NAMALWA (cell line): ENCODE data around the gene B3GNT9.

Experiments used
- DNase-seq: peaks from one replicate; pipeline ENCODE4 v3.0.0-alpha.2; 2015; ENCODE audit warnings: low spot score

B3GNT9 gene

DNA sequence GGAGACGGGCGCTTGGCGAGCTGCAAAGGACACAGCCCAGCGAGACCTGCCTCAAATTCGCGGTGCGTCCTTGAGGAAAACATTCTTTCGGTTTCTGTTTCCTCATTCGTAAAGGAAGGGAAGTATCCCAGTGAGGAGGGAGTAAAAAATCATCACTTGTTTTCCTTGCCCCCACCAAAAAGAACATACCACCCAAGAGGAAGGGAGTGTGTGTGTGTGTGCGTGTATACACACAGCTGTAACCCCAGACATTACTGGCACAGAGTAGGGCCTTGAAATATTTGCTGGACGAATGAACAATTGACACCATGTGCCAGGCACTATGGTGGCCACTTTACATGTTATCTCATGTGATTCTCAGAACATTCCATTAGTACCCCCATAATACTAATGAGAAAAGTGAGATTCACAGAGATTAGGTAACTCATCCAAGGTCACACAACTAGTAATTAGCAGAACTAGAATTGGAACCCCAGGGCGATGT lies 34.9 kb upstream of the B3GNT9 start:
- DNase-seq, result no peak

GRCh38 chr16:67184995-67185650 lies 34.3 kb upstream of the B3GNT9 start:
- DNase-seq, result peak; percentile 90

GRCh38 chr16:67184453-67184994 lies 33.7 kb upstream of the B3GNT9 start:
- DNase-seq, result no peak

DNA sequence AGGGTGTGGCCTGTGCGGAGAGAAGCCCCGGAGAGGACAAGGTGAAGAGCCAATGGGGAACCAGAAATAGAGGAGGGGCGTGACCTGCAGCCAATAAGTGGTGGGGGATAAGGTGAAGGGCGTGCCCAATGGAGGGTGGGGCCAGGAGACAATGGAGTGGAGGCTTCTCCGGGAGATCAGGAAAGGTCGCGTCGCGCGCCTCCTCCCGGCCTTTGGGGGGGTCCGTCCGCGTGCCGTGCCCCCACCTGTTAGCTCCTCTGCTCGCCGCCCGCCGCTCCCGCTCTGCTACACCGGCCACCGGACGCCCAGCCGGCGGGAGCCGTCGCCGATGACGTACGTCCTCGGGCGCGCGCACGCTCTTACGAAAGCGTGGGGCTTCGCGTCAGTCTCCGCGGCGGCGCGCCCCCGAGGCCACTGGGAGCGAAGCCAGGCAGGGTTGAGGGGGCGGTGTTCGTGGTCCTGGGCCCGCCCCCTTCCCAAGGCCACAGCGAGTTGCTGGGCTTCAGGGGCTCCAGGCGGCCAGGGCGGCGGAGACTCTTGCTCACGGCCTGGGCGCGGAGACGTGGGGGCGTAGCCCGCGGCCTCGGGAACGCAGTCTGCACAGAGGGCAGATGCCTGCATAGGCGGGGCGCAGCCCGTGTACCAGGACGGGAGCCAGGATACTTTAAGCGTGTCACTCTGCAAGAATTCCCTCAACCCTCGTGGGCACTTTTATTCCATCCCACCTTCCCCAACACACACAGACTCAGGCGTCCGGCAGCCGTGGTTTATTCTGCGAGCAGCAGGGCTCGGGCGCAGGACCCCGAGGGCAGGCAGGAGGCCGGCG lies 33.0 kb upstream of the B3GNT9 start, which contains the start of gene MATCAP1:
Gene MATCAP1 (minus strand): TSS at position 337 of the 826 bp plus-strand sequence. CDS start 3,353 bp downstream, outside the sequence.
- DNase-seq, result peak; percentile 99

DNA sequence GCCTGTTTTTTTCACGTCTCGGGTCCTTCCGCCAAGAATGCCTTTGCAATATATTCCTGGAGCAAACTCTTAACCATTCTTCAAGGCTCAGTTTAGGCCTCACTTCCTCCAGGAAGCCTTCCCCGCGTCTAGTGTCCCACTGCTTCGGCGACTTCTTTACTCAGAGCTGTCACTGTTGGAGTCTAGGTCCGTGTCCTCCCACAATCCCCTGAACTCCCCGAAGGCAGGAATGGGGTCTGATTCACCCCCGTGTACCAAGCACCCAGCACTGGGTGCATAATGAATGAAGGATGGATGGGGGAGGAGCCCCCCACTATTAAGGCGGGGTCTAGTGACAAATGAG lies 32.5 kb upstream of the B3GNT9 start:
- no peak for DNase-seq

DNA sequence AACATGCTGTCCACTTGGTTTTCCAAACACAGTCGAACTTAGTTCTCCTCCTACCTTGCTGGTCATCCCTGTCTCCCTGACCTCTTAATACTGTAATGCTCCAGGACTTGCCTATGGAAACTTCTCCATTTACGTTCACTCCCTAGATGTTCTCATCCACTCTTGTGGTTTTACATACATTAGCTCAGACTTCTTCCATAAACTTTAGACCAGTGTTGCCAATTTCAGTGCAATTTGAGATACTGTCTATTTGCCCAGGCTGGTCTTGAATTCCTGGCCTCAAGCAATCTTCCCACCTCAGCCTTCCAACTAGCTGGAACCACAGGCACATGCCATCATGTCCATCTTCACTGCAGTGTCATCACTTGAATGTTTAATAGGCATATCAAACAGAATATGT lies 31.5 kb upstream of the B3GNT9 start:
- no peak for DNase-seq

DNA sequence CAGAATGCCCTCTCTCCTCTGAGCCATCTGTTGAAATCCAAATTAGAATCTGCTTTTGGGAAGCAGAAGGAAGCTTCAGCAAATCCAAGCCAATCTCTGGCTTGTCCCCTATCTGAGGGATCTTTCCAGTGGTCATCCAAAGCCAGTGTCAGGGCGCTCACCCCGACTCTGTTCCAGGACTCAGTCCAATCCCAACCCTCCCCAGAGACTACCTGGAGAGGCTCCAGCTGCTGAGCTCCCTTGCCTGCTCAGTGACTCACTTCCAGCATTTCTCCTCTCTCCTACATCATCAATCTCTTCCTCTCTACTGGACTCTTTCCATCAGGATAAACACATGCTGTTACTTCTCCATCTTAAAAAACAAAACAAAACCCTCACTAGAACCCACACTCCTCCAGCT lies 30.5 kb upstream of the B3GNT9 start:
- no peak for DNase-seq

DNA sequence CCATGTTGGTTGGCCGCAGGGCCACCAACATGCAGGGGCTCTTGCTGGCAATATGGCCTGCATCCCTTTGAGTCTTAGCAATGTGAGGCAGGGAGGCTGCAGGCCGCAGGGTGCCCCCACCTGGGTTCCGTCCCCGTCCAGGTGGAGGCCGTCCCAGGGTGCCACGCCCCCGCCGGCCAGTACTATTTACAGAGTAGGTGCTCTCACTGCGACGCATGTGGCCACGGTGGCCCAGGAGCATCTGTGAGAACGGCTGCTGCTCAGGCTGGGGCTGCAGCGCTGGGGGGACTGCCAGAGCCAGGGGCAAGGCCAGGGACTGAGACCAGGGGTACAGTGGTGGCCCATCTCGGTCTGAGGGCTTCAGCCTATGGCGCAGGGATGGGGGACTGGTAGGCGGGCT lies 29.4 kb upstream of the B3GNT9 start:
- DNase-seq, result no peak

GRCh38 chr16:67179421-67180080 lies 28.8 kb upstream of the B3GNT9 start:
- DNase-seq, result peak; percentile 53

GRCh38 chr16:67177743-67178699 lies 27.2 kb upstream of the B3GNT9 start:
- no peak for DNase-seq

- no peak for DNase-seq
These were observed 25.9 kb upstream of the B3GNT9 start for GRCh38 chr16:67176662-67177061.

DNA sequence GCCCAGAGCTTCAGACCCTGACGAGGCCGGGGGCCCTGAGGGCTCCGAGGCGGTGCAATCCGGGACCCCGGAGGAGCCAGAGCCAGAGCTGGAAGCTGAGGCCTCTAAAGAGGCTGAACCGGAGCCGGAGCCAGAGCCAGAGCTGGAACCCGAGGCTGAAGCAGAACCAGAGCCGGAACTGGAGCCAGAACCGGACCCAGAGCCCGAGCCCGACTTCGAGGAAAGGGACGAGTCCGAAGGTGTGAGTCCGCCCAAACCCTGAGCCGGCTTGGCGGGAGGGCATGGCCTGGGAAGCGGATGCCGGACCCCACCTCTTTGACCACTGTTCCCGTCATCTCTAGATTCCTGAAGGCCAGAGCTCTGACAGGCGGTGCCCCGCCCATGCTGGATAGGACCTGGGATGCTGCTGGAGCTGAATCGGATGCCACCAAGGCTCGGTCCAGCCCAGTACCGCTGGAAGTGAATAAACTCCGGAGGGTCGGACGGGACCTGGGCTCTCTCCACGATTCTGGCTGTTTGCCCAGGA lies 24.0 kb upstream of the B3GNT9 start:
- no peak for DNase-seq

DNA sequence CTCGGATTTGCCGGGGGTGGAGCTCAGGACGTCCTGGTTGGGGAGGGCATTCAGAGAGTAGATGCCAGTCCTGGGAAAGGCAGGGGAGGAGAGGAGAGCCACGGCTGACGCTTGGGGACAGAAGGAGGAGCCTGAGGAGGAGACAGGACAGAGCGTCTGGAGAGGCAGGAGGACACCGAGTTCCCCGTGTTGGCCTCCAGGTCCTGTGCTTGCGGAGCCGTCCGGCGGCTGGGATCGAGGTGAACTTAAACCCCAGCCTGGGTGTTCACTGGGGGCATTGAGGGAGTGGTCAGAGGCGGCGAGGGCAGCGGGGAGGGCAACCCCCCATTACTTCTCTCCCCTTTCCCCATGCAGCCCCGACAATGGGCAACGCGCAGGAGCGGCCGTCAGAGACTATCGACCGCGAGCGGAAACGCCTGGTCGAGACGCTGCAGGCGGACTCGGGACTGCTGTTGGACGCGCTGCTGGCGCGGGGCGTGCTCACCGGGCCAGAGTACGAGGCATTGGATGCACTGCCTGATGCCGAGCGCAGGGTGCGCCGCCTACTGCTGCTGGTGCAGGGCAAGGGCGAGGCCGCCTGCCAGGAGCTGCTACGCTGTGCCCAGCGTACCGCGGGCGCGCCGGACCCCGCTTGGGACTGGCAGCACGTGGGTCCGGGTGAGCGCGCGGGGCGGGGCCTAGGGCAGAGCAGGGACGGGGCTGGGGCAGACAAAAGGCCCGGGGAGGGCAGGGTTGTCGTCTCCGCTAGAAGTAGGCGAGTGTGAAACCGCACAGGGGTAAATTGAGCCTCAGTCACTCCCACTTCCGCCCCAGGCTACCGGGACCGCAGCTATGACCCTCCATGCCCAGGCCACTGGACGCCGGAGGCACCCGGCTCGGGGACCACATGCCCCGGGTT lies 23.3 kb upstream of the B3GNT9 start:
- peak; percentile 63 for DNase-seq

DNA sequence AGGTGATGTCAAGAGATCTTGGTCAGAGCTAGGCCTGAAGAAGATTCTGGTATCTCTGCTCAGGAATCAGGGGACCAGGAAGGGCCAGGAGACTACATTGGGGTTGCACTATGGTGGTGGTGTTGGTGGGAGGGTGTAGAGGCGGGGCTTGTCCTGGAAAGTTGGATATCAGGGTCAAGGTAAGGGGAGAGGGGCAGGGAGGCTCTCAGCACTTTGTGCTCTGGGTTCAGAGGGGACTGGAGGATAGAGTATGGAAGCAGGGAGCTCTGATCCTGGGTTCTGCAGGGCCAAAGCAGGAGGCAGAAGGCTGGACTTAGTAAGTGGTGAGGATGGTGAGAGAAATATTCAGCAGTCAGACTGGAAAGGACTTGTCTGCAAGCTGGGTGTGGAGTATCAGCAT lies 22.5 kb upstream of the B3GNT9 start:
- DNase-seq, result no peak

DNA sequence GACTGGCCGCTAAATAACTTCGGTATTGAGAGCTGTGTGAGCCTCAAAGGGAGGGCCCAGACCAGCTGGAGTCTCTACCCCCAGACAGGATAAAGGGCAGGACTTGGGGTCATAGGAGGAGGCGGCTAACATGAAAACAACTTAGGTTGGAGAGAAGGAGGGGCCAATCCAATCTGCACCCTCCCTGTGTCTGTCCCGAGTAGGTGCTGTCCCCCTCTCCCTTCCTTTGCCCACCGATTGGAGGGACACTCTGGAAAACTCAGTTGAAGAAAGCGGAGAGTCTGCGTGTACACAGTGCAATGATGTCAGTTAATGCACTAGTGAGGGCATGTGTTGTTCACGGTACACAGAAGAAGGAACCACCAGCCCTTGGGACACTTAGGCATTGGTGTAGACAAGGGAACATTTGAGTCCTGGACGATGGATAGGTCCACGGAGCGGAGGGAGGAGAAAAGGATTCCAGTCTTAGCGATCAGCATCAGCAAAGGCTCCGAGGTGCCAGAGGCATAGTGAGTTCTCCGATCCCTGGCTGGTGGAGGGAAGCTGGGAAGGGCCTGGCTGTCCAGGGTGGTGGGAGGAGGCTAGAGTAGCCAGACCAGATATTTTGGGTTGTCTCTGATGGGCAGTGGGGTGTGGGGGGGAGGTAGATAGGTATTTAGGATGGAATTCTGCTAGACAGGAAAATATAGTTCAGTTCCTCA lies 20.3 kb upstream of the B3GNT9 start:
- DNase-seq, result no peak

- no peak for DNase-seq
These were observed 19.6 kb upstream of the B3GNT9 start, which contains the start of gene NOL3 for GRCh38 chr16:67170168-67170948. Gene NOL3, plus strand, starts transcription at chr16:67170538.

- DNase-seq, result peak; percentile 63
These were observed 18.9 kb upstream of the B3GNT9 start for GRCh38 chr16:67169642-67170167.

GRCh38 chr16:67169011-67169451 lies 18.2 kb upstream of the B3GNT9 start:
- DNase-seq, result no peak
